Keratinocyte (primary cell): ENCODE results near the gene CDC6.

ENCODE experiments used
- CTCF ChIP-seq, 3 experiments: IDR thresholded peaks in 1 of 3; conservative IDR thresholded peaks in 1 of 3; optimal IDR thresholded peaks in 1 of 3; 2 replicates in 2 of 3; 3 replicates in 1 of 3; pipeline versions ENCODE3 to v1.5.1; 2011; ENCODE audit warnings: low read length in 3 of 3, mild to moderate bottlenecking in 3 of 3, moderate library complexity in 2 of 3, control low read depth in 1 of 3, inconsistent platforms in 1 of 3; ENCODE audit not compliant: insufficient read depth in 2 of 3; ENCODE audit errors: extremely low read depth in 1 of 3
- EZH2 ChIP-seq: IDR thresholded peaks from one replicate; pipeline ENCODE4 v1.6.1; 2012; ENCODE audit warnings: inconsistent platforms, mild to moderate bottlenecking, low read length, moderate library complexity

- TF ChIP-seq EZH2 (no peak), CTCF (optimal IDR thresholded peaks at IDR 0.05 in 1 of 3, IDR thresholded peaks at IDR 0.05 in 1 of 3, conservative IDR thresholded peaks at IDR 0.05 in 1 of 3; ENCODE audit: extremely low read depth in 1 of 3, insufficient read depth in 2 of 3, low read length in 3 of 3) (no peak)
These were observed 24.6 kb downstream of the CDC6 start for GRCh38 chr17:40312131-40312731.
